Kidney (tissue), 14 donors: ENCODE results near the gene LIFR. TPM values are rescaled to one million over a fixed set of nuclear protein-coding genes. Genes with fewer than 3 reads are reported as not detected.
"Not testable (repeated sequence)": the region's sequence is repeated elsewhere in the genome, so short reads cannot be mapped to it uniquely, and the experiment has no call there.

Source experiments
- DNase-seq, 5 donors: peaks; one replicate each; pipeline ENCODE4 v3.0.0-alpha.2; 2013 to 2020
- FAIRE-seq: peaks from 2 replicates; lab custom pipeline; 2012; peaks lifted over from hg19 to GRCh38; lab: Jason Lieb, UNC
- H3K27ac ChIP-seq, 2 donors: one replicate each; pipeline ENCODE4 v1.7.0; 2013; ENCODE audit warnings: low read depth in 2 of 2, low read length in 2 of 2, inconsistent platforms in 1 of 2
- H3K27me3 ChIP-seq: one replicate; pipeline ENCODE4 v1.7.1; 2013; ENCODE audit warnings: low read length, inconsistent platforms; ENCODE audit not compliant: control insufficient read depth, insufficient read depth
- H3K36me3 ChIP-seq, 3 donors: one replicate each; pipeline versions ENCODE4 v1.7.0 to v1.7.1; 2013; ENCODE audit warnings: low read length in 3 of 3, control low read depth in 1 of 3, inconsistent platforms in 1 of 3; ENCODE audit not compliant: insufficient read depth in 3 of 3, control insufficient read depth in 2 of 3
- H3K4me1 ChIP-seq, 3 donors: one replicate each; pipeline versions ENCODE4 v1.7.0 to v1.7.1; 2013; ENCODE audit warnings: low read length in 3 of 3, inconsistent platforms in 1 of 3, low read depth in 1 of 3; ENCODE audit not compliant: control insufficient read depth in 2 of 3, insufficient read depth in 2 of 3
- H3K4me3 ChIP-seq, 3 donors: one replicate each; pipeline versions ENCODE4 v1.7.0 to v1.8.1; 2013; ENCODE audit warnings: low read length in 3 of 3, control low read depth in 1 of 3, inconsistent platforms in 1 of 3
- H3K9ac ChIP-seq, 3 donors: one replicate each; pipeline versions ENCODE4 v1.7.0 to v1.7.1; 2013; ENCODE audit warnings: low read length in 3 of 3, control low read depth in 1 of 3, inconsistent platforms in 1 of 3
- H3K9me3 ChIP-seq, 3 donors: one replicate each; pipeline versions ENCODE4 v1.7.0 to v1.7.1; 2013; ENCODE audit warnings: low read length in 3 of 3, control low read depth in 1 of 3, inconsistent platforms in 1 of 3; ENCODE audit not compliant: control insufficient read depth in 2 of 3, insufficient read depth in 1 of 3
- intact Hi-C: fragments of 100-400 bp; cut with DNase I; formaldehyde crosslinking; loops from one replicate; pipeline ENCODE4 v1.11.1; 2022
- polyA plus RNA-seq: library from polyadenylated mRNA; stranded (reverse); fragments of 350-450 nt; fragmentation: Illumina TruSeq; extraction: RNeasy Lipid Tissue Mini Kit (QIAGEN cat#74804); gene quantifications from one replicate; pipeline ENCODE4 v1.2.3, GENCODE V29; 2014; ENCODE audit warnings: low read depth, low replicate concordance; ENCODE audit not compliant: insufficient read depth
- total RNA-seq: library from RNA; stranded (reverse); fragmentation: NEBNext Ultra II Directional; extraction: Animal tissue kit (Norgen Biotek cat#: 25700); gene quantifications from one replicate; pipeline ENCODE4 v1.2.1, GENCODE V29; 2021
- TF ChIP-seq, protein P1 (sequence below): IDR thresholded peaks from 3 replicates; pipeline ENCODE4 v1.5.1; 2012; ENCODE audit warnings: mild to moderate bottlenecking, moderate library complexity, borderline replicate concordance; ENCODE audit not compliant: insufficient read depth; ENCODE audit errors: extremely low read depth
- donor health status: control.
- donor health status: control.
- donor health status: control.
- donor health status: control.
- donor health status: control.
- donor health status: DM: yes; HTN: yes; CAD: no.
- donor health status: Normal renal cell carcinoma (clear cell type).

Gene LIFR
- total and polyA plus RNA-seq, 2 donors from 2014 or later = 8.5 to 90.1 TPM

DNA sequence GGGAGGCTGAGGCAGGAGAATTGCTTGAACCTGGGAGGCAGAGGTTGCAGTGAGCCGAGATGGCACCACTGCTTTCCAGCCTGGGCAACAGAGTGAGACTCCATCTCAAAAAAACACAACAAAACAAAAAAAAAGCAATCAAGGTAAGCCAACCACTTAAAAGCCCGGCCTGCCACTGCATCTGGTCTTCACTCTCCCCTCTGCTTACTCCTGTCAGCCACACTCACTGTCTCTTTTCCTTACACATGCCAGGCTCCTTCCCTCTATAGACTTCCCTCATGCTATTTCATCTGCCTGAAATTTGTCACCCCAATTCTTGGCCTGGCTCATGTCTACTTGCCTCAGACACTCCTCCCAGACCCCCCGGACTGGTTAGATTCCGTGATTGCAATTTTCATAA, 17.6 kb upstream of the LIFR start:
- no peaks in the 10 kb centered on the region for H3K27me3 ChIP-seq

GRCh38 chr5:38573521-38573920, 17.1 kb upstream of the LIFR start:
- Histone ChIP-seq H3K4me3 (no peak overlapping the region), H3K9me3 (no peaks in the 10 kb centered on the region), H3K9ac (no peak overlapping the region), H3K36me3 (no peaks in the 10 kb centered on the region), H3K27me3 (no peaks in the 10 kb centered on the region), H3K4me1 (peaks cover 0 to 6% (median 0%) of the 10 kb centered on the region in 3 donors), H3K27ac (no peak overlapping the region)
- FAIRE-seq (no peak), DNase-seq (no peak)
- intact Hi-C loops = no loop called here
- TF ChIP-seq, protein P1, sequence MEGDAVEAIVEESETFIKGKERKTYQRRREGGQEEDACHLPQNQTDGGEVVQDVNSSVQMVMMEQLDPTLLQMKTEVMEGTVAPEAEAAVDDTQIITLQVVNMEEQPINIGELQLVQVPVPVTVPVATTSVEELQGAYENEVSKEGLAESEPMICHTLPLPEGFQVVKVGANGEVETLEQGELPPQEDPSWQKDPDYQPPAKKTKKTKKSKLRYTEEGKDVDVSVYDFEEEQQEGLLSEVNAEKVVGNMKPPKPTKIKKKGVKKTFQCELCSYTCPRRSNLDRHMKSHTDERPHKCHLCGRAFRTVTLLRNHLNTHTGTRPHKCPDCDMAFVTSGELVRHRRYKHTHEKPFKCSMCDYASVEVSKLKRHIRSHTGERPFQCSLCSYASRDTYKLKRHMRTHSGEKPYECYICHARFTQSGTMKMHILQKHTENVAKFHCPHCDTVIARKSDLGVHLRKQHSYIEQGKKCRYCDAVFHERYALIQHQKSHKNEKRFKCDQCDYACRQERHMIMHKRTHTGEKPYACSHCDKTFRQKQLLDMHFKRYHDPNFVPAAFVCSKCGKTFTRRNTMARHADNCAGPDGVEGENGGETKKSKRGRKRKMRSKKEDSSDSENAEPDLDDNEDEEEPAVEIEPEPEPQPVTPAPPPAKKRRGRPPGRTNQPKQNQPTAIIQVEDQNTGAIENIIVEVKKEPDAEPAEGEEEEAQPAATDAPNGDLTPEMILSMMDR = no peak

More for the DNA sequence above, 17.6 kb upstream of the LIFR start:
- Histone ChIP-seq H3K9me3 (no peaks in the 10 kb centered on the region), H3K27ac (no peak overlapping the region), H3K9ac (no peak overlapping the region), H3K4me3 (no peak overlapping the region), H3K4me1 (peaks cover 0 to 3% (median 0%) of the 10 kb centered on the region in 3 donors), H3K36me3 (no peaks in the 10 kb centered on the region)
- TF ChIP-seq, protein P1 = no peak
- DNase-seq (no peak), FAIRE-seq (no peak)
- intact Hi-C loops = no loop called here

- Histone ChIP-seq H3K4me3 (no peak overlapping the region), H3K27ac (no peak overlapping the region), H3K9me3 (no peaks in the 10 kb centered on the region), H3K36me3 (no peaks in the 10 kb centered on the region), H3K9ac (no peak overlapping the region), H3K4me1 (peaks cover 0 to 6% (median 0%) of the 10 kb centered on the region in 3 donors), H3K27me3 (no peaks in the 10 kb centered on the region)
- TF ChIP-seq, protein P1 = no peak
- FAIRE-seq (no peak), DNase-seq (no peak)
- intact Hi-C loops = no loop called here
Measured at GRCh38 chr5:38569180-38569579, 12.7 kb upstream of the LIFR start.

DNA sequence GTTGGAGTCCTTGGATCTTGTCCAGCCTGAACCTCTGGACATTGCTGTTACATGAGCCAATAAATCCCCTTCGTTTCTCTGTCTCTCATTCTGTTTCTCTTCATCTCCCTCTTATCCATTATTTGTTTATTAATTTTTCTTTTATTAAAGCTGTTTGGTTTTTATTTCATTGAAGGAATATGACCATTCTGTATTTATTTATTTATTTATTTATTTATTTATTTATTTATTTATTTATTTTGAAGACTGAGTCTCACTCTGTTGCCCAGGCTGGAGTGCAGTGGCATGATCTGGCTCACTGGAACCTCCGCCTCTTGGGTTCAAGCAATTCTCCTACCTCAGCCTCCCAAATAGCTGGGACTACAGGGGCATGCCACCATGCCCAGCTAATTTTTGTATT, 10.9 kb upstream of the LIFR start:
- H3K36me3 ChIP-seq, H3K9ac ChIP-seq, H3K9me3 ChIP-seq, DNase-seq, FAIRE-seq, H3K4me3 ChIP-seq, H3K27me3 ChIP-seq, H3K27ac ChIP-seq, intact Hi-C loops: not testable (repeated sequence)
- H3K4me1 ChIP-seq = peaks cover 0 to 14% (median 2%) of the 10 kb centered on the region in 3 donors
